Ramos (cell line): Measurements from ENCODE around the gene GPSM3.

Experiments used
- in situ Hi-C: fragments of 300-500 bp; cut with MboI; formaldehyde crosslinking; loops from one replicate; pipeline ENCODE4 v1.14.3; 2022; ENCODE audit warnings: low sequenced_read_pairs; ENCODE audit not compliant: unreplicated experiment

The GPSM3 gene

DNA sequence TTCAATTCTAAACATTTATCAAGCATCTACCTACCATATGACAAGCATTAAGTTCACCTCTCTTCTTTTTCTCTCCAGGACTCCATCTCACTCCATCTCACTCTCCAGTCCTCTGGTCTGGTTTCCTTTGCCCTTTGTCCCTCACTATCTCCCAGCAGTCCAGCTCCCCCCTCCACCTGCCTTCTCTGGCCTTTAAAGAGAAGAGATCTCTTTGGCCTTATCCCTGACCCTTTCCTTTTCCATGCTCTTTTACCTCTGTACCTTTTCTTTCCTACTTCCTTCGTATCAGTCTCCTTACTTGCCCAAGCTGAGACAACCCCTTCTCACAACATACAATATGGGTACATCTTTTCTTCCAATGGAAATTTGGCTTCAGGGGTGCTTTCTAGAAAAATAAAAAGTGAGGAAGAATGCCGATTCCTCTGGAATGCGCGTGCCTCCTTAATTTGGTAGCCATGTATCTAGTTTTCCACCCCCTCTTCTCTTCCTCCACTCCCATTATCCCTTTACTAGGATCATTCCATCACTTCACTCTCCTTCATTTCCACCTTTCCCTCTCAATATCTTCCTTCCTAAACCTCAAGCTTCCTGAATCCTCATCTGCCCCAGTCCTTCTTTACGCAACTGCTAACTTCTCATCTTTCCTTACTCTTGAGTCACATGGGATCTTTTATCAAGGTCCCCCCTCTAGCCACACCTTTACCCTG, 15.8 kb downstream of the GPSM3 start:
- in situ Hi-C loops, result no loop called here

DNA sequence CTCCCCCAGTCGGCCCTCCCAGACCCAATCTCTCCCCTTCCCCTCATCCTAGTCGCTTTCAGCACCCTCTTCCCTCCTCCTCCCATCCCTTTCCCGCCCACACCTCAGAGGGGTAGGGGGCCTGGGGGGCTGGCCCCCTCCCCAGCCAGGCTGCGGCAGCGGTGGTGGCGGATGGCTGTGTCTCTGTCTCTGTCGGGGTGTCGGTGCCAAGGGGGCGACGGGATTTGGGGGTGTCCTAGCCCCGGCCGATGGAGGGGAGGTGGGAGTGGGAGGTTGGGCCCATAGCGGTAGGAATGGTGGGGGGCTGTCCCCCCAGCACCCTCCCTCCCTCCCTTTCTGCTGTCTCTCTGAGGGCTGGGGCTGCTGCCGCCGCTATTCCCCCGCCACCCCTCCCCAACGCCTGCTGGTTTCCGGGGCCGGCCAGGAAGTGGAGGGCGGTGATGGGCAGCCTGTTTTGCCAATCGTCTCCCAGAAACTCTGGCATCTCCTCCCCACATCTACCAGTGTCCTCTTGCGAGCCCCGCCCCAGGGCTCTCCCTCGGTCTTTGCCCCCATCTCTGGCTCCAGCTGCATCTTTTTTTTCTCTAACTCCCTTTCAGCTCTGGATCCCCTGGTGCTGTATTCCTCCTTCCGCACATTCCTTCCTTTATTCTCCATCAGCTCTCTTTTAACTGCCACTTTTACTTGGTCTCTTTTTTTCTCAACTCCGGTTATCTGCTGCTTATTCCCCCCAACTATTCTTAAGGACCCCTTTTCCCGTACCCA, 16.6 kb downstream of the GPSM3 start, which contains the start of gene AGPAT1:
Gene AGPAT1, minus strand, starts transcription at position 374 of the 765 bp plus-strand sequence. CDS start 4,588 bp downstream, outside the sequence.
- in situ Hi-C loops, result no loop called here

- in situ Hi-C loops, result no loop called here
Observed at GRCh38 chr6:32175322-32175710, 17.1 kb downstream of the GPSM3 start.

- in situ Hi-C loops, result no loop called here
Observed at GRCh38 chr6:32174416-32174815, 18.0 kb downstream of the GPSM3 start.

- in situ Hi-C loops, result no loop called here
Observed at GRCh38 chr6:32173051-32173727, 19.3 kb downstream of the GPSM3 start.

GRCh38 chr6:32171234-32171633, 21.2 kb downstream of the GPSM3 start:
- in situ Hi-C loops, result no loop called here

GRCh38 chr6:32170294-32170693, 22.1 kb downstream of the GPSM3 start:
- in situ Hi-C loops, result no loop called here

DNA sequence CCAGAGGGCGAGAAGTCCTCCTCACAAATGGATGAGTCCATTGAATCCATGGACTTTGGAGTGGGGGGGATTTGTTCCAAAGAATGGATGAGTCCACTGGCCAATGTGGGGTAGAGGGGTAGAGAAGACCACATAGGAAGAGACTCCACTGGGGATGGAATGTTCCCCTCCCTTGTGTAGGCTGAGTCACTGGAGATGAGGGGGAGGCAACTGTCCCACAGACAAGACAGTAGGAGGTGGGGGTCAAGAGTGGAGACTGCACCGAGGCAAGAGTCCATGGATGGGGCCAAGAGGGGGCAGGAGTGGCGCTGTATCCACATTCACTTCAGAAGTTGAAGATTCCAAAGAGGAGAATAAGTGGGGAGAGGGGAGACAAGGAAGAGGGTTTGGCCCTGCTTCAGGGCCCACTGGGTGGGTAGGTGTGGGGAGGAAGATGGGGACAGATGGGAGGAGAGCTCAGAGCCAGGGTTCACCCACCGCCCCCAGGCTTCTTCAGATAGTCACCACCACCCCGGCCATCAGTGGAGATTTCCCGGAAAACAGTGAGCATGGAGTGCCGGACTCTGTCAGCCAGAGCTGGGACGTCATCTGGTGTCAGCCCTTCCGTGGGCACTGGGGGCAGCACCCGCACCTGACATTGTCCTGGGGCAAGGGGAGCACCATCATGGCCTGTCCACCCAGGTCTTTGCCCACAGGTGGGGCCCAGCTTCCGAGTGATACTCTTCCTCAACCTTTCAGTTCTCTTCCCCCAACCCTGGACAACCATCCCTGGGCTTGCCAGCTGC, 23.4 kb downstream of the GPSM3 start:
- in situ Hi-C loops, result no loop called here

GRCh38 chr6:32168350-32168749, 24.1 kb downstream of the GPSM3 start:
- in situ Hi-C loops, result no loop called here

GRCh38 chr6:32167761-32168262, 24.6 kb downstream of the GPSM3 start:
- in situ Hi-C loops, result no loop called here

- in situ Hi-C loops, result no loop called here
Observed at GRCh38 chr6:32167154-32167760, 25.2 kb downstream of the GPSM3 start.

DNA sequence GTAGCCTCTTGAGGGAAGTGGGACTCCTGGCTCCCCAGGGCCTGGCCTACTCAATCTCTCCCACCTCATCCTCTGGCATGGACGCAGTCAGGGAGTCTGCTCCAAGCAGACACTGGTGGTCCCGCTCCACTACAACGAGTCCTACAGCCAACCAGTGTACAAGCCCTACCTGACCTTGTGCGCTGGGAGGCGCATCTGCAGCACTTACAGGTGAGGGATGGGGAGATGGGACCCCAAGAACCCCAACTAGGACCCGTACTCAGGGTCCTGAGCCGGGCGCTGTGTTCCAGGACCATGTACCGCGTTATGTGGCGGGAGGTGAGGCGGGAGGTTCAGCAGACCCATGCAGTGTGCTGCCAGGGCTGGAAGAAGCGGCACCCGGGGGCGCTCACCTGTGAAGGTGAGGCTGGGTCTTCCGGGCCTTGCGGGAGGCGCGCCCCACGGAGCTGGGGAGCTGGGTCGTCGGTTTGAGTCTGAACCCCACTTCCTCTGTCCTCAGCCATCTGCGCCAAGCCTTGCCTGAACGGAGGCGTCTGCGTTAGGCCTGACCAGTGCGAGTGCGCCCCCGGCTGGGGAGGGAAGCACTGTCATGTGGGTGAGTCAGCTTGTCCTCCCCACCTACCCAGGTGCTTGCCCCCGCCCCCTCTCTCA, 25.9 kb downstream of the GPSM3 start:
- in situ Hi-C loops, result no loop called here

DNA sequence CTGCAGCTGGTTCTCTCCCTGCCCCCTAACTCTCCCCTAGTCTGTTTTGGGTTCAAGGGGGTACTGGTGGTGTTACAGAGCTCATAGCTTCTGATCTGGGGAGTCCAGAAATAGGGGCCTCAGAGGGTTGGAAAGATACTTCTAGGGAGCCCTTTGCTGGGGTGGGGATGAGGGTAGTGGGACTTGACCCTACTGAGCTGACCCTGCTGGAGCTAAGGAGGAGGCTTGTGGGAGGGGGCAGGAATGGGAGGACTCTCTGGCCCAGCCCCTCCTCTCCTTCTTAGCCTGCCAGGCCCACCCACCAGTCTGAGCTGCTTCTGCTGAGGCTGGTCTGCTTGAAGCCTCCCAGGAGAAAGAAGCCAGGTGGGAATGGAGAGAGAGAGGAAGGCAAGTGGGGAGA, 28.1 kb downstream of the GPSM3 start, which contains the start of gene EGFL8:
Gene EGFL8, plus strand, starts transcription at position 301 of the 400 bp plus-strand sequence. CDS start 1,571 bp downstream, outside the sequence.
- in situ Hi-C loops, result no loop called here

- in situ Hi-C loops, result no loop called here
Observed at GRCh38 chr6:32163559-32164258, 28.7 kb downstream of the GPSM3 start.

DNA sequence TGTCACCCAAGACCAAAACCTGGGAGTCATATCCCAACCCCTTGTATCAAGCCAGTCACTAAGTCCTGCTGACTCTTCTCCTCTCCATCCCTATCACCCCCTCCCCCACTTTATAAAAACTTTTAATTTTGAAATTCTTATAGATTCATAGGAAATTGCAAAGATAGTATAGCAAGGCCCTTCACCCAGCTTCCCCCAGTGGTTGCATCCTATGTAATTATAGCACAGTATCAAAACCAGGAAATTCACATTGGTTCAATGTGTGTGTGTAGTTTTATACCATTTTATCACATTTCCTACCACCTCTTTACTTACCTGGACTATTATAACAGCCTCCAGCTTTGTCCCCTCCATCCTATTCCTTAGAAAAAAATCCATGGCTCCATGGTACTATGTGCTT, 34.4 kb downstream of the GPSM3 start:
- in situ Hi-C loops, result no loop called here

DNA sequence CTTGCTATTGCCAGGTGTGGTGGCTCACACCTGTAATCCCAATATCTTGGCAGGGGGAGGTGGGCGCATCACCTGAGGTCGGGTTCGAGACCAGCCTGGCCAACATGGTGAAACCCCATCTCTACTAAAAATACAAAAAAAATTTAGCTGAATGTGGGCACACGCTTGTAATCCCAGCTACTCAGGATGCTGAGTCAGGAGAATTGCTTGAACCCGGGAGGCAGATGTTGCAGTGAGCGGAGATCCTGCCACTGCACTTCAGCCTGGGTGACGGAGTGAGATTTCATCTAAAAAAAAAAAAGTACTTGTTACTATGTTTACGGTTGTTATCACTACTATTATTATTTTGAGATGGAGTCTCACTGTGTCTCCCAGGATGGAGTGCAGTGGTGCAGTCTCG, 35.6 kb downstream of the GPSM3 start:
- in situ Hi-C loops, result no loop called here

DNA sequence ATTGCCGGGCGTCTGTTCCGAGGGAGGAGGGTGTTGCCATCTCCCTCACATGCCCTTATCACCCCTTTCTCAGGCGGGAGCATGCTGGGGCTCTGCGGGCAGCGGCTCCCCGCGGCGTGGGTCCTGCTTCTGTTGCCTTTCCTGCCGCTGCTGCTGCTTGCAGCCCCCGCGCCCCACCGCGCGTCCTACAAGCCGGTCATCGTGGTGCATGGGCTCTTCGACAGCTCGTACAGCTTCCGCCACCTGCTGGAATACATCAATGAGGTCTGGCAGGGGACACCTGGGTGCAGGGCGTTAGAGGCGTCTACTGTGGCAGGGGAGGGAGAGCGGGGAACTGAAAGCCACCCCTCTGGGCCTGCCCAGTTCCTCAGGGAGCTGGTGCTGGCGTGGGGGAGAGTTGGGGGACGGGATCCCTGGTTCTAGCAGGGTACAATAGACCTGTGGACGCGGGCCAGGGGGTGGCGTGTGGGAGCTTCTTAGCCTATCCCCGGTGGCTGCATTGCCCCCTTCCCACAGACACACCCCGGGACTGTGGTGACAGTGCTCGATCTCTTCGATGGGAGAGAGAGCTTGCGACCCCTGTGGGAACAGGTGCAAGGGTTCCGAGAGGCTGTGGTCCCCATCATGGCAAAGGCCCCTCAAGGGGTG, 37.8 kb downstream of the GPSM3 start:
- in situ Hi-C loops, result no loop called here
